Loucy (cell line): ENCODE results near the gene ARL13B.

Source experiments
- CTCF ChIP-seq: fragments of 200-600 bp; sonication (generic); conservative IDR thresholded peaks from 2 replicates; pipeline ENCODE4 v1.5.1; 2014; ENCODE audit warnings: mild to moderate bottlenecking, antibody characterized with exemption, low read length
- EZH2phosphoT487 ChIP-seq: fragments of 200-600 bp; IDR thresholded peaks from 2 replicates; pipeline ENCODE4 v1.6.1; 2018; ENCODE audit warnings: antibody characterized with exemption, mild to moderate bottlenecking, moderate library complexity, borderline replicate concordance

DNA sequence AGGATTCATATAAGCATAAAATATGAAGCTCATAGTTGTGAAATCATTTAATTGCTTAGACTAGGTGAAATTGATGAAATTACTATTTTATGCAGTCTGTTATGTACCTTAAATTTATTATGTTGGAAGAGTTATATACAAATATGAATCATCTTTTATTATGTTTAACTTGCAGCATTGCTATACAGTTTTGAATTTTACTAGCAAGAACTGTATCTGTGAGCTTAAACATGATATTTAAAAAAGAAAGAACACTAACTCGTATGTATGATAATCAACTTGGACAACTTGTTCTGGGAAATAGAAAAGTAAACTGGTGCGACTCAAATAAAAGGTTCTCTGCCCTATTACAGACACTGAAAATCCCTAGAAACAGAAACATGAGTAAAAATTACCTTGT, 46.7 kb downstream of the ARL13B start:
- TF ChIP-seq CTCF (no peak), EZH2phosphoT487 (no peak)
